ENCODE data around the gene SCYGR5.
"Not testable (repeated sequence)": the region's sequence is repeated elsewhere in the genome, so short reads cannot be mapped to it uniquely, and the experiment has no call there.

Gene SCYGR5

GRCh38 chr2:227666631-227667170, at the start of gene SCYGR5:
Gene SCYGR5, plus strand, starts transcription at chr2:227666804. Its CDS starts 0 bp downstream, at chr2:227666804.
- DNase-seq (ENCODE audit: low read depth in 2 of 2): not testable (repeated sequence)

GRCh38 chr2:227617316-227618230, 49.0 kb upstream of the SCYGR5 start, which contains the start of gene SCYGR4:
Gene SCYGR4, plus strand, starts transcription at chr2:227617498. Its CDS starts 0 bp downstream, at chr2:227617498.
- DNase-seq (ENCODE audit: low read depth in 2 of 2): no peak

- no peak for DNase-seq (ENCODE audit: low read depth in 2 of 2)
Observed at GRCh38 chr2:227623226-227623625, 43.4 kb upstream of the SCYGR5 start.

GRCh38 chr2:227625420-227625819, 41.2 kb upstream of the SCYGR5 start:
- no peak for DNase-seq (ENCODE audit: low read depth in 2 of 2)

GRCh38 chr2:227626580-227627151, 39.9 kb upstream of the SCYGR5 start:
- DNase-seq (ENCODE audit: low read depth in 2 of 2): no peak

- no peak for DNase-seq (ENCODE audit: low read depth in 2 of 2)
Observed at GRCh38 chr2:227627769-227628168, 38.8 kb upstream of the SCYGR5 start.

GRCh38 chr2:227629435-227629834, 37.2 kb upstream of the SCYGR5 start:
- no peak for DNase-seq (ENCODE audit: low read depth in 2 of 2)

- no peak for DNase-seq (ENCODE audit: low read depth in 2 of 2)
Observed at GRCh38 chr2:227630322-227630721, 36.3 kb upstream of the SCYGR5 start.

GRCh38 chr2:227632827-227633226, 33.8 kb upstream of the SCYGR5 start:
- no peak for DNase-seq (ENCODE audit: low read depth in 2 of 2)

- no peak for DNase-seq (ENCODE audit: low read depth in 2 of 2)
Observed at GRCh38 chr2:227634201-227634600, 32.4 kb upstream of the SCYGR5 start.

GRCh38 chr2:227642656-227643055, 23.9 kb upstream of the SCYGR5 start:
- DNase-seq (ENCODE audit: low read depth in 2 of 2): no peak

- DNase-seq (ENCODE audit: low read depth in 2 of 2): no peak
Observed at GRCh38 chr2:227643990-227644551, 22.5 kb upstream of the SCYGR5 start.

GRCh38 chr2:227653419-227653818, 13.2 kb upstream of the SCYGR5 start:
- DNase-seq (ENCODE audit: low read depth in 2 of 2): no peak

GRCh38 chr2:227654426-227654825, 12.2 kb upstream of the SCYGR5 start:
- no peak for DNase-seq (ENCODE audit: low read depth in 2 of 2)

GRCh38 chr2:227655454-227655853, 11.2 kb upstream of the SCYGR5 start:
- DNase-seq (ENCODE audit: low read depth in 2 of 2): no peak

GRCh38 chr2:227657199-227657845, 9.3 kb upstream of the SCYGR5 start:
- DNase-seq (ENCODE audit: low read depth in 2 of 2): no peak

GRCh38 chr2:227661025-227661649, 5.5 kb upstream of the SCYGR5 start:
- no peak for DNase-seq (ENCODE audit: low read depth in 2 of 2)

GRCh38 chr2:227661827-227662226, 4.8 kb upstream of the SCYGR5 start:
- DNase-seq (ENCODE audit: low read depth in 2 of 2): no peak

GRCh38 chr2:227665189-227665940, 1.2 kb upstream of the SCYGR5 start:
- no peak for DNase-seq (ENCODE audit: low read depth in 2 of 2)

GRCh38 chr2:227671170-227671905, 4.7 kb downstream of the SCYGR5 start:
- no peak for DNase-seq (ENCODE audit: low read depth in 2 of 2)

All from stimulated activated CD4-positive, alpha-beta T cell treated with anti-CD3 and anti-CD28 coated beads, Interleukin-12 subunit alpha, Interleukin-12 subunit beta, amount 100 ng/mL, for 24 hours (primary cell).